B cell (primary cell): ENCODE results near the gene SDCCAG8. TPM values are rescaled to one million over a fixed set of nuclear protein-coding genes. Genes with fewer than 3 reads are reported as not detected.

Source experiments
- ATAC-seq: fragments of 200-7000 bp; cut with Tn5 transposase; one replicate; pipeline ENCODE4 v1.10.0; 2021; ENCODE audit warnings: low read depth, mild to moderate bottlenecking, moderate number of reproducible peaks, moderate library complexity
- CTCF ChIA-PET: fragments of 350-600 bp; sonication (Branson Sonifier 250); formaldehyde crosslinking; loops from one replicate; lab custom pipeline; 2021; ENCODE audit warnings: antibody characterized with exemption, inconsistent platforms; lab: Charles Lee
- POLR2A ChIA-PET: fragments of 350-600 bp; sonication (Branson Sonifier 250); formaldehyde crosslinking; loops from one replicate; lab custom pipeline; 2021; ENCODE audit warnings: antibody characterized with exemption; lab: Charles Lee
- DNase-seq: peaks from one replicate; pipeline ENCODE4 v3.0.0; 2013
- H2AFZ ChIP-seq: 2 replicates; pipeline ENCODE4 v1.6.1; 2012; ENCODE audit warnings: mild to moderate bottlenecking, low read depth, low read length; ENCODE audit not compliant: insufficient read depth, poor library complexity, severe bottlenecking
- H3K27ac ChIP-seq, 2 donors: 1 replicate in 1 of 2; 2 replicates in 1 of 2; pipeline ENCODE4 v1.5.1; 2012 to 2013; ENCODE audit warnings: low read length in 2 of 2, mild to moderate bottlenecking in 2 of 2, moderate library complexity in 1 of 2
- H3K27me3 ChIP-seq, 4 experiments: fragments of 200-600 bp in 1 of 4; sonication (generic) in 1 of 4; replicated peaks in 1 of 4; 1 replicate in 2 of 4; 2 replicates in 2 of 4; pipeline versions ENCODE4 v1.6.1 to v1.7.0; 2013 to 2016; ENCODE audit warnings: low read length in 3 of 4, mild to moderate bottlenecking in 2 of 4, mixed read lengths in 1 of 4, moderate library complexity in 1 of 4; ENCODE audit not compliant: insufficient read depth in 4 of 4, control insufficient read depth in 3 of 4; ENCODE audit errors: control extremely low read depth in 1 of 4
- H3K36me3 ChIP-seq, 2 experiments: replicated peaks in 1 of 2; 1 replicate in 1 of 2; 2 replicates in 1 of 2; pipeline versions ENCODE4 v1.6.1 to v1.7.1; 2013; ENCODE audit warnings: low read length in 1 of 2; ENCODE audit not compliant: insufficient read depth in 2 of 2, control insufficient read depth in 1 of 2; ENCODE audit errors: control extremely low read depth in 1 of 2, extremely low read depth in 1 of 2
- H3K4me1 ChIP-seq, 2 donors: fragments of 200-600 bp in 1 of 2; sonication (generic) in 1 of 2; 1 replicate in 1 of 2; 2 replicates in 1 of 2; pipeline versions ENCODE4 v1.5.1 to v1.6.1; 2013 to 2017; ENCODE audit warnings: low read length in 2 of 2; ENCODE audit not compliant: control insufficient read depth in 2 of 2, insufficient read depth in 2 of 2
- H3K4me2 ChIP-seq: replicated peaks from 2 replicates; pipeline ENCODE3; 2012; ENCODE audit warnings: mild to moderate bottlenecking, low read depth, low read length; ENCODE audit not compliant: poor library complexity, severe bottlenecking
- H3K4me3 ChIP-seq, 5 experiments: fragments of 200-600 bp in 1 of 5; sonication (generic) in 1 of 5; 1 replicate in 3 of 5; 2 replicates in 2 of 5; pipeline versions ENCODE4 v1.5.1 to v1.7.0; 2011 to 2016; ENCODE audit warnings: low read length in 4 of 5, mild to moderate bottlenecking in 4 of 5, low read depth in 2 of 5, control low read depth in 1 of 5, moderate library complexity in 1 of 5; ENCODE audit not compliant: insufficient read depth in 1 of 5; ENCODE audit errors: control extremely low read depth in 1 of 5, extremely low read depth in 1 of 5
- H3K79me2 ChIP-seq: fragments of 200-600 bp; sonication (generic); one replicate; pipeline ENCODE4 v1.6.0; 2016; ENCODE audit warnings: low read length; ENCODE audit not compliant: control insufficient read depth, insufficient read depth
- H3K9ac ChIP-seq: fragments of 200-600 bp; sonication (generic); 2 replicates; pipeline ENCODE4 v1.6.1; 2017; ENCODE audit warnings: mild to moderate bottlenecking, low read length, moderate library complexity
- H3K9me3 ChIP-seq, 3 donors: one replicate each; pipeline versions ENCODE4 v1.6.1 to v1.7.1; 2013; ENCODE audit warnings: low read length in 2 of 3; ENCODE audit not compliant: control insufficient read depth in 2 of 3, insufficient read depth in 1 of 3; ENCODE audit errors: control extremely low read depth in 1 of 3
- H4K20me1 ChIP-seq: 2 replicates; pipeline ENCODE4 v1.6.0; 2012; ENCODE audit warnings: mild to moderate bottlenecking, low read length; ENCODE audit not compliant: insufficient read depth, control insufficient read depth, poor library complexity, severe bottlenecking
- H3K27ac Mint-ChIP-seq: one replicate; pipeline ENCODE4 v1.8.0; 2021; ENCODE audit warnings: mixed read lengths
- H3K27me3 Mint-ChIP-seq: one replicate; pipeline ENCODE4 v1.8.0; 2021; ENCODE audit warnings: mixed read lengths
- H3K4me1 Mint-ChIP-seq: one replicate; pipeline ENCODE4 v1.8.0; 2021; ENCODE audit warnings: mixed read lengths
- H3K4me3 Mint-ChIP-seq: one replicate; pipeline ENCODE4 v1.8.0; 2021; ENCODE audit warnings: mixed read lengths
- H3K9me3 Mint-ChIP-seq: one replicate; pipeline ENCODE4 v1.8.0; 2022; ENCODE audit warnings: mixed read lengths; ENCODE audit not compliant: insufficient read depth
- CTCF ChIP-seq: fragments of 200-600 bp; IDR thresholded peaks from one replicate; pipeline ENCODE4 v1.8.0; 2022; ENCODE audit warnings: antibody characterized with exemption, mild to moderate bottlenecking
- EZH2 ChIP-seq: IDR thresholded peaks from 2 replicates; pipeline ENCODE4 v1.6.1; 2012; ENCODE audit warnings: borderline replicate concordance, low read depth, mild to moderate bottlenecking, moderate library complexity, low read length; ENCODE audit not compliant: insufficient read depth, poor library complexity, severe bottlenecking
- WGBS: methylation state at CpG from one replicate; pipeline ENCODE4 v1.1.5; 2013; ENCODE audit warnings: missing lambda C conversion rate; ENCODE audit not compliant: insufficient coverage; 5-methylcytosine and 5-hydroxymethylcytosine counted together
- intact Hi-C: fragments of 100-400 bp; cut with micrococcal nuclease; formaldehyde crosslinking; loops from one replicate; pipeline ENCODE4 v1.10.0; 2022
- polyA plus RNA-seq: library from polyadenylated mRNA; depleted of rRNA; stranded (reverse); fragments of >200 nt; gene quantifications from 2 replicates; pipeline ENCODE4 v1.2.3, GENCODE V29; 2012
- total RNA-seq, 2 donors: library from RNA; stranded (reverse); fragments of 120-200 nt in 1 of 2; gene quantifications; 1 replicate in 1 of 2; 2 replicates in 1 of 2; pipeline versions ENCODE4 v1.2.3 to v1.2.4, GENCODE V29; 2013 to 2022

The SDCCAG8 gene
- total and polyA plus RNA-seq, 2 donors (not counting 1 experiment from before 2014, with no cell fraction given): 37.1 to 60.7 TPM

GRCh38 chr1:243443557-243443956 is 187.7 kb downstream of the SDCCAG8 start:
- H3K9me3 ChIP-seq: no peaks in the 10 kb centered on the region
- no peaks in the 10 kb centered on the region for H3K36me3 ChIP-seq
- H3K4me3 ChIP-seq: no peak overlapping the region
- H3K27me3 Mint-ChIP-seq: no peaks in the 10 kb centered on the region
- peak overlapping the region; percentile 31 for H3K9ac ChIP-seq
- H3K4me1 ChIP-seq: peaks cover 17 to 19% of the 10 kb centered on the region in 2 donors
- H3K27ac ChIP-seq: peak overlapping the region in 1 of 2 donors; percentile 51
- H3K9me3 Mint-ChIP-seq: no peaks in the 10 kb centered on the region
- ATAC-seq (no peak), DNase-seq (no peak)
- WGBS: 67% methylated on average over 1 of the region's 4 CpGs
- H2AFZ ChIP-seq: peak overlapping the region; percentile 10
- POLR2A ChIA-PET: no interaction called here
- intact Hi-C loops: no loop called here
- no peaks in the 10 kb centered on the region for H4K20me1 ChIP-seq
- no peaks in the 10 kb centered on the region for H3K27me3 ChIP-seq
- H3K4me3 Mint-ChIP-seq: peak overlapping the region; percentile 56
- CTCF ChIA-PET: interaction anchor here (0.7 kb wide), 1 partner anchor 117 kb away, joined by 3 read pairs; no protein-coding TSS in a partner anchor
- H3K79me2 ChIP-seq: no peaks in the 10 kb centered on the region
- no peak for TF ChIP-seq EZH2
- no peak for TF ChIP-seq CTCF
- H3K27ac Mint-ChIP-seq: no peak overlapping the region
- H3K4me2 ChIP-seq: peak overlapping the region; percentile 58
- H3K4me1 Mint-ChIP-seq: peaks cover 32% of the 10 kb centered on the region

- Histone ChIP-seq H3K36me3 (no peaks in the 10 kb centered on the region), H3K27ac (no peak overlapping the region), H3K9me3 (no peaks in the 10 kb centered on the region), H2AFZ (no peak overlapping the region), H4K20me1 (no peaks in the 10 kb centered on the region), H3K4me3 (no peak overlapping the region), H3K9ac (no peak overlapping the region), H3K4me1 (peaks cover 21 to 28% of the 10 kb centered on the region in 2 donors), H3K4me2 (no peak overlapping the region), H3K27me3 (no peaks in the 10 kb centered on the region), H3K79me2 (no peaks in the 10 kb centered on the region)
- POLR2A ChIA-PET: no interaction called here
- Mint-ChIP-seq H3K27ac (no peak overlapping the region), H3K4me3 (no peak overlapping the region), H3K9me3 (no peaks in the 10 kb centered on the region), H3K4me1 (peaks cover 37% of the 10 kb centered on the region), H3K27me3 (no peaks in the 10 kb centered on the region)
- CTCF ChIA-PET: no interaction called here
- no peak for DNase-seq
- ATAC-seq: no peak
- no peak for TF ChIP-seq CTCF
- no peak for TF ChIP-seq EZH2
- intact Hi-C loops: no loop called here
- no CpG with 5 or more reads among the region's 3 CpGs for WGBS
Observed at GRCh38 chr1:243447347-243447746, 191.5 kb downstream of the SDCCAG8 start.
